PC-9 (cell line): ENCODE data around the gene EEF1A1. TPM values are rescaled to one million over a fixed set of nuclear protein-coding genes. Genes with fewer than 3 reads are reported as not detected.

Experiments used
- BruUV-seq: library from RNA; stranded (reverse); fragments of 400-500 nt; replicated peaks from 2 replicates; lab custom pipeline; 2021; lab: Mats Ljungman, UMichigan
- CTCF ChIA-PET: fragments of 300-600 bp; sonication (Branson Sonifier 250); formaldehyde crosslinking; loops from one replicate; lab custom pipeline; 2022; ENCODE audit warnings: antibody characterized with exemption; lab: Charles Lee
- POLR2A ChIA-PET: fragments of 300-600 bp; sonication (Branson Sonifier 250); formaldehyde crosslinking; loops from one replicate; lab custom pipeline; 2022; ENCODE audit warnings: antibody characterized with exemption; ENCODE audit not compliant: unreplicated experiment; lab: Charles Lee
- DNase-seq, 2 experiments: peaks; one replicate each; pipeline versions ENCODE4 v3.0.0 to v3.0.0-alpha.2; 2015 to 2022; ENCODE audit warnings: mixed read lengths in 1 of 2
- H2AFZ ChIP-seq: fragments of 200-600 bp; sonication (generic); 2 replicates; pipeline ENCODE4 v1.8.1; 2017; ENCODE audit warnings: antibody characterized with exemption
- H3F3A ChIP-seq: fragments of 200-600 bp; sonication (generic); 2 replicates; pipeline ENCODE4 v1.8.1; 2017; ENCODE audit warnings: antibody characterized with exemption, mild to moderate bottlenecking, low read depth; ENCODE audit not compliant: insufficient read depth
- H3K27ac ChIP-seq: fragments of 200-600 bp; sonication (generic); 2 replicates; pipeline ENCODE4 v1.6.1; 2016; ENCODE audit warnings: mixed run types
- H3K27me3 ChIP-seq: fragments of 200-600 bp; sonication (generic); 2 replicates; pipeline ENCODE4 v1.6.1; 2016; ENCODE audit warnings: low read depth, mixed run types; ENCODE audit not compliant: insufficient read depth
- H3K36me3 ChIP-seq: fragments of 200-600 bp; sonication (generic); 2 replicates; pipeline ENCODE4 v1.6.1; 2016; ENCODE audit warnings: low read depth, mixed run types
- H3K4me1 ChIP-seq: fragments of 200-600 bp; sonication (generic); replicated peaks from 2 replicates; pipeline ENCODE4 v1.6.1; 2016; ENCODE audit warnings: mixed run types; ENCODE audit not compliant: insufficient read depth
- H3K4me2 ChIP-seq: fragments of 200-600 bp; sonication (generic); 2 replicates; pipeline ENCODE4 v1.6.1; 2017; ENCODE audit warnings: mixed run types
- H3K4me3 ChIP-seq: fragments of 200-600 bp; sonication (generic); 2 replicates; pipeline ENCODE4 v1.6.1; 2016; ENCODE audit warnings: mixed run types
- H3K79me2 ChIP-seq: fragments of 200-600 bp; sonication (generic); 2 replicates; pipeline ENCODE4 v1.6.1; 2017; ENCODE audit warnings: low read depth, mixed run types
- H3K9me2 ChIP-seq: fragments of 200-600 bp; sonication (generic); 2 replicates; pipeline ENCODE4 v1.8.1; 2017; ENCODE audit warnings: mild to moderate bottlenecking; ENCODE audit not compliant: insufficient read depth
- H3K9me3 ChIP-seq: fragments of 200-600 bp; sonication (generic); 2 replicates; pipeline ENCODE4 v1.8.1; 2016; ENCODE audit warnings: low read depth; ENCODE audit not compliant: insufficient read depth
- H4K20me1 ChIP-seq: fragments of 200-600 bp; sonication (generic); 2 replicates; pipeline ENCODE4 v1.8.1; 2017; ENCODE audit not compliant: insufficient read depth
- CTCF ChIP-seq: fragments of 200-600 bp; sonication (generic); conservative IDR thresholded peaks from 2 replicates; pipeline ENCODE4 v1.6.1; 2017; ENCODE audit warnings: mixed run types, antibody characterized with exemption, mild to moderate bottlenecking, moderate library complexity
- EZH2 ChIP-seq: fragments of 200-600 bp; sonication (generic); IDR thresholded peaks from 2 replicates; pipeline ENCODE4 v1.8.0; 2017; ENCODE audit warnings: antibody characterized with exemption, low read depth
- intact Hi-C: fragments of 100-400 bp; cut with micrococcal nuclease; formaldehyde crosslinking; loops from one replicate; pipeline ENCODE4 v1.10.0; 2022; ENCODE audit not compliant: unreplicated experiment
- total RNA-seq: library from RNA; stranded (reverse); gene quantifications from 2 replicates; pipeline ENCODE4 v1.2.3, GENCODE V29; 2021

EEF1A1 gene
- total RNA-seq, 1 experiment from 2014 or later, result 10,581 TPM

- Histone ChIP-seq H3K36me3 (no peaks in the 10 kb centered on the region), H4K20me1 (no peaks in the 10 kb centered on the region), H3K9me3 (no peaks in the 10 kb centered on the region), H3K4me3 (no peak overlapping the region), H3K9me2 (no peaks in the 10 kb centered on the region), H3K79me2 (no peaks in the 10 kb centered on the region), H3K27me3 (no peaks in the 10 kb centered on the region), H3K4me1 (no peaks in the 10 kb centered on the region), H3K4me2 (no peak overlapping the region), H3K27ac (no peak overlapping the region), H2AFZ (no peak overlapping the region), H3F3A (no peaks in the 10 kb centered on the region)
- intact Hi-C loops, result no loop called here
- DNase-seq, result no peak
- no peak for TF ChIP-seq EZH2
- no peak for TF ChIP-seq CTCF
- POLR2A ChIA-PET, result interaction anchor here (0.6 kb wide), 1 partner anchor 19 kb away, joined by 3 read pairs; no protein-coding TSS in a partner anchor
- CTCF ChIA-PET, result no interaction called here
- BruUV-seq, result no TSS peak
Measured at GRCh38 chr6:73532293-73532692, 11.5 kb upstream of the EEF1A1 start.

- Histone ChIP-seq H3K27me3 (no peaks in the 10 kb centered on the region), H3K4me2 (no peak overlapping the region), H3K79me2 (0 out of 2 replicates have a peak, but pooled peaks cover 3% of the 10 kb centered on the region), H2AFZ (no peak overlapping the region), H4K20me1 (no peaks in the 10 kb centered on the region), H3K9me3 (no peaks in the 10 kb centered on the region), H3K9me2 (no peaks in the 10 kb centered on the region), H3K4me3 (no peak overlapping the region), H3K4me1 (peaks cover 6% of the 10 kb centered on the region; the same call in 1 of the 2 replicates), H3K36me3 (no peaks in the 10 kb centered on the region), H3F3A (peaks cover 5% of the 10 kb centered on the region; the same call in 1 of the 2 replicates), H3K27ac (no peak overlapping the region)
- intact Hi-C loops, result no loop called here
- ChIA-PET POLR2A (interaction anchor here (0.7 to 0.8 kb wide), 2 partner anchors 52 to 111 kb away, joined by 3 to 4 read pairs; no protein-coding TSS in a partner anchor), CTCF (no interaction called here)
- BruUV-seq, result no TSS peak
- TF ChIP-seq EZH2 (no peak), CTCF (no peak)
- no peak for DNase-seq
Measured at GRCh38 chr6:73528897-73529296, 8.1 kb upstream of the EEF1A1 start.

GRCh38 chr6:73525546-73526330 is 4.9 kb upstream of the EEF1A1 start:
- POLR2A ChIA-PET, result no interaction called here
- DNase-seq, result no peak
- H4K20me1 ChIP-seq, result no peaks in the 10 kb centered on the region
- no peak for TF ChIP-seq CTCF
- TF ChIP-seq EZH2, result no peak
- H3K27me3 ChIP-seq, result no peaks in the 10 kb centered on the region
- H3K9me2 ChIP-seq, result no peaks in the 10 kb centered on the region
- no peak overlapping the region for H3K4me3 ChIP-seq
- peaks cover 23% of the 10 kb centered on the region for H3K79me2 ChIP-seq
- H3K4me1 ChIP-seq, result peaks cover 11% of the 10 kb centered on the region; the same call in 1 of the 2 replicates
- 0 out of 2 replicates have a peak, but pooled peaks cover under 1% of the 10 kb centered on the region for H3K36me3 ChIP-seq
- H3K27ac ChIP-seq, result no peak overlapping the region
- no peaks in the 10 kb centered on the region for H3K9me3 ChIP-seq
- no TSS peak for BruUV-seq
- intact Hi-C loops, result no loop called here
- no peak overlapping the region for H2AFZ ChIP-seq
- no peak overlapping the region for H3K4me2 ChIP-seq
- peaks cover 30% of the 10 kb centered on the region for H3F3A ChIP-seq
- CTCF ChIA-PET, result no interaction called here
